NT2/D1 (cell line): ENCODE data around the gene SLC25A21.

Experiments
- DNase-seq: peaks from one replicate; pipeline ENCODE4 v3.0.0-alpha.2; 2011; ENCODE audit warnings: low read depth, low spot score
- H3K27me3 ChIP-seq: 2 replicates; pipeline ENCODE4 v1.6.0; 2011; ENCODE audit warnings: mild to moderate bottlenecking; ENCODE audit not compliant: insufficient read length, insufficient read depth
- H3K36me3 ChIP-seq: 2 replicates; pipeline ENCODE4 v1.6.1; 2011; ENCODE audit warnings: mild to moderate bottlenecking, low read length, mixed read lengths; ENCODE audit not compliant: insufficient read depth, insufficient read length
- H3K4me1 ChIP-seq: 2 replicates; pipeline ENCODE4 v1.5.1; 2011; ENCODE audit not compliant: insufficient read depth, insufficient read length
- H3K4me3 ChIP-seq: 2 replicates; pipeline ENCODE4 v1.5.1; 2011; ENCODE audit warnings: low read depth; ENCODE audit not compliant: insufficient read length
- H3K9ac ChIP-seq: 2 replicates; pipeline ENCODE4 v1.6.0; 2011; ENCODE audit warnings: low read depth; ENCODE audit not compliant: insufficient read length
- H3K9me3 ChIP-seq: 2 replicates; pipeline ENCODE4 v1.5.1; 2011; ENCODE audit warnings: mild to moderate bottlenecking, low read length; ENCODE audit not compliant: insufficient read depth
- SUZ12 ChIP-seq: IDR thresholded peaks from 2 replicates; pipeline ENCODE4 v1.6.1; 2011; ENCODE audit not compliant: insufficient read length, insufficient read depth; ENCODE audit errors: extremely low read depth
- YY1 ChIP-seq: IDR thresholded peaks from 2 replicates; pipeline ENCODE4 v1.6.1; 2011; ENCODE audit not compliant: insufficient read length, insufficient read depth
- ZNF274 ChIP-seq: IDR thresholded peaks from 2 replicates; pipeline ENCODE4 v1.6.1; 2011; ENCODE audit warnings: mild to moderate bottlenecking, low read depth, low read length

Gene SLC25A21

GRCh38 chr14:37060496-37061260 is 111.7 kb downstream of the SLC25A21 start:
- TF ChIP-seq ZNF274, result no peak
- no peak for TF ChIP-seq YY1
- TF ChIP-seq SUZ12, result no peak
- H3K27me3 ChIP-seq, result no peaks in the 10 kb centered on the region
- no peaks in the 10 kb centered on the region for H3K4me1 ChIP-seq
- DNase-seq, result no peak
- no peak overlapping the region for H3K9ac ChIP-seq
- no peak overlapping the region for H3K4me3 ChIP-seq
- no peaks in the 10 kb centered on the region for H3K9me3 ChIP-seq
- H3K36me3 ChIP-seq, result no peaks in the 10 kb centered on the region

GRCh38 chr14:37057776-37058175 is 114.6 kb downstream of the SLC25A21 start:
- no peak overlapping the region for H3K9ac ChIP-seq
- no peaks in the 10 kb centered on the region for H3K36me3 ChIP-seq
- no peak for DNase-seq
- H3K4me3 ChIP-seq, result no peak overlapping the region
- no peak for TF ChIP-seq SUZ12
- no peak for TF ChIP-seq ZNF274
- no peak for TF ChIP-seq YY1
- H3K4me1 ChIP-seq, result no peaks in the 10 kb centered on the region
- H3K9me3 ChIP-seq, result peaks cover 8% of the 10 kb centered on the region; the same call in 1 of the 2 replicates
- H3K27me3 ChIP-seq, result no peaks in the 10 kb centered on the region

GRCh38 chr14:37056473-37056872 is 115.9 kb downstream of the SLC25A21 start:
- Histone ChIP-seq H3K9me3 (peaks cover 8% of the 10 kb centered on the region; the same call in 1 of the 2 replicates), H3K36me3 (no peaks in the 10 kb centered on the region), H3K4me3 (no peak overlapping the region), H3K4me1 (no peaks in the 10 kb centered on the region), H3K27me3 (no peaks in the 10 kb centered on the region), H3K9ac (no peak overlapping the region)
- TF ChIP-seq YY1, result no peak
- TF ChIP-seq ZNF274, result no peak
- no peak for TF ChIP-seq SUZ12
- DNase-seq, result peak; percentile 9

GRCh38 chr14:37054869-37055268 is 117.5 kb downstream of the SLC25A21 start:
- H3K4me1 ChIP-seq, result no peaks in the 10 kb centered on the region
- H3K36me3 ChIP-seq, result no peaks in the 10 kb centered on the region
- H3K4me3 ChIP-seq, result no peak overlapping the region
- no peak for DNase-seq
- H3K27me3 ChIP-seq, result no peaks in the 10 kb centered on the region
- H3K9ac ChIP-seq, result no peak overlapping the region
- peaks cover 8% of the 10 kb centered on the region; the same call in 1 of the 2 replicates for H3K9me3 ChIP-seq
- no peak for TF ChIP-seq ZNF274
- TF ChIP-seq YY1, result no peak
- TF ChIP-seq SUZ12, result no peak

GRCh38 chr14:37054144-37054543 is 118.3 kb downstream of the SLC25A21 start:
- no peak overlapping the region for H3K4me3 ChIP-seq
- H3K4me1 ChIP-seq, result no peaks in the 10 kb centered on the region
- no peaks in the 10 kb centered on the region for H3K36me3 ChIP-seq
- H3K27me3 ChIP-seq, result no peaks in the 10 kb centered on the region
- TF ChIP-seq SUZ12 (no peak), YY1 (no peak), ZNF274 (no peak)
- H3K9me3 ChIP-seq, result peaks cover 8% of the 10 kb centered on the region; the same call in 1 of the 2 replicates
- H3K9ac ChIP-seq, result no peak overlapping the region
- DNase-seq, result no peak

GRCh38 chr14:37051680-37052079 is 120.7 kb downstream of the SLC25A21 start:
- TF ChIP-seq YY1 (no peak), SUZ12 (no peak), ZNF274 (no peak)
- no peak overlapping the region for H3K9ac ChIP-seq
- no peak for DNase-seq

GRCh38 chr14:37051153-37051552 is 121.3 kb downstream of the SLC25A21 start:
- H3K4me3 ChIP-seq, result no peak overlapping the region
- no peak for TF ChIP-seq SUZ12
- TF ChIP-seq YY1, result no peak
- no peak for TF ChIP-seq ZNF274
- H3K4me1 ChIP-seq, result no peaks in the 10 kb centered on the region
- no peak overlapping the region for H3K9ac ChIP-seq
- peaks cover 8% of the 10 kb centered on the region; the same call in 1 of the 2 replicates for H3K9me3 ChIP-seq
- no peak for DNase-seq
- no peaks in the 10 kb centered on the region for H3K27me3 ChIP-seq
- H3K36me3 ChIP-seq, result no peaks in the 10 kb centered on the region

More at GRCh38 chr14:37051680-37052079, 120.7 kb downstream of the SLC25A21 start:
- no peaks in the 10 kb centered on the region for H3K27me3 ChIP-seq
- H3K36me3 ChIP-seq, result no peaks in the 10 kb centered on the region
- no peaks in the 10 kb centered on the region for H3K4me1 ChIP-seq
- H3K4me3 ChIP-seq, result no peak overlapping the region
- peaks cover 8% of the 10 kb centered on the region; the same call in 1 of the 2 replicates for H3K9me3 ChIP-seq
